ENCODE data around the gene PIEZO2.

Gene PIEZO2

DNA sequence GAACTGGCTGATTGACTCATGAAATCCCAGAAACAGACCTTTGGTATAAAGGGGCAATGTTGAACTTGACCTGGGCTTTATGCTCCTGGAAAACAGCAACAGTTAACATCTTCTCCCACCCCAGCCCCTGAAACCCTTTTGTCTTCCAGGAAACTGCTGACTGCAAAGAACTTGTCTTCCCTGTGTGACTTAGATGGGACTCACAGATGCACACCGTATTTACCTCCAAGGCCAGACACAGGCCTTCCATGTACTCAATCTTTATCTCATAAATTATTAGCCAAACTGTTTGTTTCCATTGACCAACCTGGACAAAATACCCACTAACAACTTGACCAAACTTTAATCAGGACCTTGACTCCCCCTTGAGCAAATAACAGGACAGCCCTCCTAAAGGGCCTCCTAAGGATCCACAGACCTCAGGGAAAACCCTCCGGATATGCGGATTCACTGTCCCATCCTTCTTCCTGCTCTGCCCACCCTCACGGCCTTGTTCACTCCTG, 36.3 kb downstream of the PIEZO2 start:
- no peak for DNase-seq (ENCODE audit: low read depth, low spot score)
- no peaks in the 10 kb centered on the region for H3K36me3 ChIP-seq (ENCODE audit: insufficient read depth, low read length)
- no peaks in the 10 kb centered on the region for H3K9me3 ChIP-seq (ENCODE audit: low read depth, low read length)
- TF ChIP-seq EZH2 (IDR thresholded peaks at IDR 0.05) (no peak), FOXP2 (optimal IDR thresholded peaks at IDR 0.05; ENCODE audit: control extremely low read depth, extremely low read length, insufficient read depth) (no peak), POLR2AphosphoS5 (IDR thresholded peaks at IDR 0.05; ENCODE audit: borderline replicate concordance, low read depth, low read length) (no peak)
- no peak overlapping the region for H3K27ac ChIP-seq
- no peak overlapping the region for H3K9ac ChIP-seq (ENCODE audit: insufficient read length)
- H3K4me3 ChIP-seq: no peak overlapping the region

DNA sequence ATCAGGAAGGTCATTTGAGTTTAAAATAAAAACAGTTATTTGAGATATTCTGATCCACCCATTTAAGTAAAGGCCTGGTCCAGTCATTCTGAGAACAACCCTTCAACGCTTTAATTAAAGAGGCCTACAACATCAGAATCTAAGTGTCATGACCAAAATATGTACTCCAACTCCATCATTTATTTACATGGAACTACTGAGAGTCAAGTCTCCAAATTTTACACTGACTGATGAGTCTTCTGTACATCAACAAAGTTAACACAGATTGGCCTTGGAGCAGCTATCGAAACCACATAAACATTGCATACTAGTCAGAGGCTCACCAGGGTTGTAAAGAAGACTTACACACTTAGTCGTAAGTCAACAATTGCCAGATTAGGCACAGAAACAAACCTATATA, 37.1 kb downstream of the PIEZO2 start:
- TF ChIP-seq FOXP2 (optimal IDR thresholded peaks at IDR 0.05; ENCODE audit: control extremely low read depth, extremely low read length, insufficient read depth): no peak
- TF ChIP-seq EZH2 (IDR thresholded peaks at IDR 0.05): no peak
- no peak for TF ChIP-seq POLR2AphosphoS5 (IDR thresholded peaks at IDR 0.05; ENCODE audit: borderline replicate concordance, low read depth, low read length)
- Histone ChIP-seq H3K27ac (no peak overlapping the region), H3K9me3 (ENCODE audit: low read depth, low read length) (no peaks in the 10 kb centered on the region), H3K36me3 (ENCODE audit: insufficient read depth, low read length) (no peaks in the 10 kb centered on the region), H3K4me3 (no peak overlapping the region), H3K9ac (ENCODE audit: insufficient read length) (no peak overlapping the region)
- no peak for DNase-seq (ENCODE audit: low read depth, low spot score)

DNA sequence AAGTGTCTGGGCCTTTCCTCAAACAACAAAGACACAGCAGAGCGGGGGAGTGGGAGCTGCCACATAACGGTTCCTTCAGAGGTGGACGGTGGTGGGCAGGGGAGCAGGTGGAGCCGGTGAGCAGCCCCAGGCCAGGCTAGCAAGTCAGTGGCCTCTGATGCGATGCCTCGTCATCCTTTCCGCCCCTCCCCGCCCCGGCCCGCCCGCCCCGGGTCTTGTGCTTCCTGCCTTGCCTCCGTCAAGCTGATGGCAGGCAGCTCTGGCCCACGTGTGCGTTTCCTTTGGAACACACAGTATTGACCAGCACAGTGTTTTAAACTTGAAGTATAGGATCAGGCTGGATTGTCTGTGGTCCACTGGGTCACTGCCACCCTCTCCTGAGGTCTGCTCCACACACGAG, 38.9 kb downstream of the PIEZO2 start:
- Histone ChIP-seq H3K27ac (no peak overlapping the region), H3K9me3 (ENCODE audit: low read depth, low read length) (no peaks in the 10 kb centered on the region), H3K36me3 (ENCODE audit: insufficient read depth, low read length) (no peaks in the 10 kb centered on the region), H3K9ac (ENCODE audit: insufficient read length) (no peak overlapping the region), H3K4me3 (no peak overlapping the region)
- TF ChIP-seq POLR2AphosphoS5 (IDR thresholded peaks at IDR 0.05; ENCODE audit: borderline replicate concordance, low read depth, low read length) (no peak), EZH2 (IDR thresholded peaks at IDR 0.05) (no peak), FOXP2 (optimal IDR thresholded peaks at IDR 0.05; ENCODE audit: control extremely low read depth, extremely low read length, insufficient read depth) (no peak)
- DNase-seq (ENCODE audit: low read depth, low spot score): no peak

DNA sequence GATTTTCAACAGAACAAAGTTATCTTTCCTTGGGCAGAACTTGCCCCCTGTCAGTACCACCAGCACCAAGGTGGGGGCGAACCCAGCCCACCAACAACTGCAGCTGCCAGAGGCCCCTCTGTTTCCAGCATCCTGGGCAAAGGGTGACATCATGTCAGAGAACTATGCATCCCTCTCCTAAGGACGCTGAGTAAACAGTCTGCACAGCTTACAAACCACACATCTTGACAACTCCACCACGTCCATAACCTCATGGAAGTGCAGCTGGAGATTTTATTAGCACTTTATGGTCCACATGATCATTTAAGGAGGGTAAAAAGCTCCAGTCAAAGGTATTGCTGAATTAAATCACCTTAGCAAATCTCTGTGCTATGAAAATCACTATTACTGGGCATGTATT, 40.4 kb downstream of the PIEZO2 start:
- no peak for DNase-seq (ENCODE audit: low read depth, low spot score)
- no peak for TF ChIP-seq FOXP2 (optimal IDR thresholded peaks at IDR 0.05; ENCODE audit: control extremely low read depth, extremely low read length, insufficient read depth)
- TF ChIP-seq POLR2AphosphoS5 (IDR thresholded peaks at IDR 0.05; ENCODE audit: borderline replicate concordance, low read depth, low read length): no peak
- TF ChIP-seq EZH2 (IDR thresholded peaks at IDR 0.05): no peak
- Histone ChIP-seq H3K27ac (no peak overlapping the region), H3K4me3 (no peak overlapping the region), H3K36me3 (ENCODE audit: insufficient read depth, low read length) (no peaks in the 10 kb centered on the region), H3K9me3 (ENCODE audit: low read depth, low read length) (no peaks in the 10 kb centered on the region), H3K9ac (ENCODE audit: insufficient read length) (no peak overlapping the region)

DNA sequence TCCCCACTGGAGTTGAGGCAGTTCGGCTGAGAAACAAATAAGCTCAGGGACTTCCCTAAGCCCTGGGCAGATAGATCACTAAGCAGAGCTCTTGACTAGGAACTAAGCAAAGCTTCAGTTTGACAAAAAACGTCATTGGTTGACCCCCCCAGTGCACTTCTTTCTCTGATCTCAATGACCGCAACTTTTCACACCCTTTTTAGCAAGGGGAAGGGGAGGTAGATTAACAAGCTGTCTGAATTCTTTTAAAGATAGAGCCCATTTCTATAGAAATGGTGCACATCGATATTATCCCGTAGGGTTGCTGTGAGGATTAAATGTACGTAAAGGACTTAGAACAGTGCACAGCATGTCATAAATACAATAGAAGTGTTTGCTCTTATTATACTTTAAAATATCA, 42.5 kb downstream of the PIEZO2 start:
- no peak overlapping the region for H3K9ac ChIP-seq (ENCODE audit: insufficient read length)
- no peaks in the 10 kb centered on the region for H3K36me3 ChIP-seq (ENCODE audit: insufficient read depth, low read length)

DNA sequence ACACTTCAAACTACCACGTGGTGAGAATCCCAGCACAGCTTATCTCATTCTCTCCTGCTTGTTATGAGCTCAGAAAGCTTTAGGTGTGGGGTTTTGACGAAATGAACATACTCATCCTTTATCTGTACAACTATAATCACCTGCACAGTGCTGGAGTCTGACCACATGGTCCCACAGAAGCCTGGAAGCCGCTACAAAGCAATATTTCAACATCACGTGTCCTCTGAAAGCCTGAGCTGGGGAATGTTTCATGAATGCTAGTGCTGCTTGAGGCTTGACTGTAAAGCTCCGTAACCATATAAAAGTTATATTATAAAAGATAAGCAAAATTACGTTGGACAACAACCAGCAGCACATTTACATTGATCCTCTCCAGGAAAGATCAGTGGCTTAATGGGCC, 43.9 kb downstream of the PIEZO2 start:
- Histone ChIP-seq H3K4me3 (no peak overlapping the region), H3K36me3 (ENCODE audit: insufficient read depth, low read length) (no peaks in the 10 kb centered on the region), H3K27ac (no peak overlapping the region), H3K9ac (ENCODE audit: insufficient read length) (no peak overlapping the region), H3K9me3 (ENCODE audit: low read depth, low read length) (no peaks in the 10 kb centered on the region)
- DNase-seq (ENCODE audit: low read depth, low spot score): no peak
- TF ChIP-seq POLR2AphosphoS5 (IDR thresholded peaks at IDR 0.05; ENCODE audit: borderline replicate concordance, low read depth, low read length) (no peak), EZH2 (IDR thresholded peaks at IDR 0.05) (no peak)

More for the DNA sequence above, 42.5 kb downstream of the PIEZO2 start:
- H3K4me3 ChIP-seq: no peak overlapping the region
- TF ChIP-seq POLR2AphosphoS5 (IDR thresholded peaks at IDR 0.05; ENCODE audit: borderline replicate concordance, low read depth, low read length): no peak
- no peak for TF ChIP-seq FOXP2 (optimal IDR thresholded peaks at IDR 0.05; ENCODE audit: control extremely low read depth, extremely low read length, insufficient read depth)
- no peak for TF ChIP-seq EZH2 (IDR thresholded peaks at IDR 0.05)
- no peak overlapping the region for H3K27ac ChIP-seq
- H3K9me3 ChIP-seq (ENCODE audit: low read depth, low read length): no peaks in the 10 kb centered on the region
- no peak for DNase-seq (ENCODE audit: low read depth, low spot score)

DNA sequence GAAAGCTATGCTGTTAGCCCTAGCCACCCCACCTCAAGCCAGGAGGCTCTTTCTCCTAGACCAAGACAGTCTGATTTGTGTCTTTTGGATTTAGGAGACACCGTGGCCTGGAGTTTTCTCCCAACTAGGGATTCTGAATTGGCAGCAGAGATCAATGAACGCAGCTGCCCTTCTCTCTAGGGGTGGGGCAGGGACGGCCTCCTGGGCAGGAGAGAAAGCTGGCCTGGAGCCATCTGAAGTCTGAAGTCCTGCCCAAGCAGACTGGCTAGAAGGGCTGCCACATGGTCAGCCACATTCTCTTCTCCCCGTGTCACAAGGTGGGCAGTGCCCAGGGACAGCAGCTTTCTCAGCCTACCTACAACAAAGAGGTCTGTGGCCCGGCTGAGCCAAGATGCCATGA, 45.1 kb downstream of the PIEZO2 start:
- H3K36me3 ChIP-seq (ENCODE audit: insufficient read depth, low read length): no peaks in the 10 kb centered on the region
- no peak for DNase-seq (ENCODE audit: low read depth, low spot score)
- H3K27ac ChIP-seq: no peak overlapping the region
- no peaks in the 10 kb centered on the region for H3K9me3 ChIP-seq (ENCODE audit: low read depth, low read length)
- H3K4me3 ChIP-seq: no peak overlapping the region
- TF ChIP-seq EZH2 (IDR thresholded peaks at IDR 0.05) (no peak), FOXP2 (optimal IDR thresholded peaks at IDR 0.05; ENCODE audit: control extremely low read depth, extremely low read length, insufficient read depth) (no peak), POLR2AphosphoS5 (IDR thresholded peaks at IDR 0.05; ENCODE audit: borderline replicate concordance, low read depth, low read length) (no peak)
- H3K9ac ChIP-seq (ENCODE audit: insufficient read length): no peak overlapping the region

DNA sequence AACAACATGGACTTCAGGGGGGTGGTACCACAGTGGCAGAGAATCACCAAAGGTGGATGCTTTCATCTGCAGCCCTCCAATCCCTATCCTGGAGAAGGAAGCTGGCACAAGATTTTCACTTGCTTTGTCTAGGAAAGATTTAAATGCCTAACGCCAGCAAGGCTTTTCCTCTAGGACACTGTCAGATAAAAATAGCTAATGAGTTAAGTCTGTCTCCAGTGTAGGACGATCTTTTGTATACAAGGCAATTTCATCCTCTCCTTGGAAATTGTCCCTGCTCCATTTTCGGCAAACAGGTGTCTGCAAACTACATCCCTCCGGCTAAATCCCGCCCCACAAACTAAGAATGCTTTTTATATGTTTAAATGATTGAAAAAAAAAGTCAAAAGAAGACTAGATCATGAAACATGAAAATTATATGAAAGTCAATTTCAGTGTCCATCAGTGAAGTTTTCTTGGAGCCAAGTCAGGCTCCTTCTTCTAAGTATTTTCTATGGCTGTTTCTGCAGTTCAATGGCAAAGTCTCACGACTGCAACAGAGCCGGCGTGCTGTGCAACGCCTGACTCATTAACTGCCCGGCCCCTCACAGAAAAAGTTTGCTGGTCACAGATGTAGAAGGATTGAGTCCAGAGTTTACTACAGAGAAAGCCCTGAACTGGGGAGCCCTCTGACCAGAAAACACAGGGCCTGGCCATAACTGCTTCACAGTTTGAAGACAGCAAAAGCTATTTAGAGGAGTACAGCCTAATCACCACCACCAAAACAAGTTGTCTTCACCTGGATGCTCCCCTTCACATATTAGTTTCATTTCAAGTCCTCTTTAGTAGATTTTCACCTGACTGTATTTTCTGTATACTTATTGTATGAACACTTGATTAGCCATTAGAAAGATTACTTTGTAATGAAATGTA, 52.3 kb downstream of the PIEZO2 start:
- Histone ChIP-seq H3K27ac (no peak overlapping the region), H3K9me3 (ENCODE audit: low read depth, low read length) (no peaks in the 10 kb centered on the region), H3K4me3 (no peak overlapping the region), H3K9ac (ENCODE audit: insufficient read length) (no peak overlapping the region), H3K36me3 (ENCODE audit: insufficient read depth, low read length) (no peaks in the 10 kb centered on the region)
- no peak for TF ChIP-seq POLR2AphosphoS5 (IDR thresholded peaks at IDR 0.05; ENCODE audit: borderline replicate concordance, low read depth, low read length)
- no peak for TF ChIP-seq FOXP2 (optimal IDR thresholded peaks at IDR 0.05; ENCODE audit: control extremely low read depth, extremely low read length, insufficient read depth)
- no peak for TF ChIP-seq EZH2 (IDR thresholded peaks at IDR 0.05)
- DNase-seq (ENCODE audit: low read depth, low spot score): no peak

Measured in SK-N-MC (cell line).